HG02885 (cell line): ENCODE measurements around the gene CASP2.
"Not testable (repeated sequence)": the region's sequence is repeated elsewhere in the genome, so short reads cannot be mapped to it uniquely, and the experiment has no call there.

ENCODE experiments used
- ATAC-seq: cut with Tn5 transposase; IDR thresholded peaks from one replicate; pipeline ENCODE4 v1.9.1; 2021; ENCODE audit warnings: mild to moderate bottlenecking; ENCODE audit not compliant: unreplicated experiment, poor library complexity

Gene CASP2

DNA sequence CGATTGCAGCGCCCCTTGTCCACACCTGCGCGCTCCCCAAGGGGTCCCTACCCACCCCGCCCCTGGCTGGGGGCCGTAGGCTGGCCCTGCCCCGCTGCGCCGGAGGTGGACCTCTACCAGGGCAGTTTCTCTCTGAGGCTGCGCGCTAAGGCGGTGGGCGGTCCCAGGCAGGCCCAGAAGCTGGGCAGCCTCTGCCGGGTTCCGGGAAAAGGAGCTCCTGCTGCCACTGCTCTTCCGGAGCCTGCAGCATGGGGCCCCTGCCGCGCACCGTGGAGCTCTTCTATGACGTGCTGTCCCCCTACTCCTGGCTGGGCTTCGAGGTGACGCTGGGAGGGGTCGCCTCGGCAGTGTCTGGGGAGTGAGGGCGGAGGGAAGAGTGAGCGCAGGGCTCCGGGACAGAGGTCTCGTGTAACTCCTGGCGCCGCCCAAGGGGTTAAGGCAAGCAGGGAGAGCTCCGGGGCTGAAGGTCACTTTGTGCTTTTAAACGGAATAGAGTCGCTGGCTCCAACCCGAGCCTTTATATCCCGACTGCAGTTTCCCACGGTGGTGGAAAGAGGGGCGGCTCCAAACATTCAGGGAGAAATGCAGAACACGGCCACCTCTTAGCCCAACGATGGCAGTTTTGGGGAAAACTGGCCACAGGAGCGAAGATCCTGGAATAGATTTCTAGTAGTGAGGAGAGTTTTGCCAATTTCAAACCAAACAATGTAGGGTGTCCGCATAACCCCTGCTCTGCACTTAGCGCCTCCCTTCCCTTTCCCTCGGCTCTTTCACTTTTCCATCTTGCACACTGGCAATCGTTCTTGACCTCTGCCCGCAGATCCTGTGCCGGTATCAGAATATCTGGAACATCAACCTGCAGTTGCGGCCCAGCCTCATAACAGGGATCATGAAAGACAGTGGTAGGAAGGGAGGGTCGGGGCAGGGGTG lies 24.6 kb upstream of the CASP2 start, which contains the start of gene GSTK1:
Gene GSTK1 (plus strand): TSS at position 176 of the 930 bp plus-strand sequence. CDS start 73 bp downstream, at position 249.
- peak; percentile 96 for ATAC-seq

DNA sequence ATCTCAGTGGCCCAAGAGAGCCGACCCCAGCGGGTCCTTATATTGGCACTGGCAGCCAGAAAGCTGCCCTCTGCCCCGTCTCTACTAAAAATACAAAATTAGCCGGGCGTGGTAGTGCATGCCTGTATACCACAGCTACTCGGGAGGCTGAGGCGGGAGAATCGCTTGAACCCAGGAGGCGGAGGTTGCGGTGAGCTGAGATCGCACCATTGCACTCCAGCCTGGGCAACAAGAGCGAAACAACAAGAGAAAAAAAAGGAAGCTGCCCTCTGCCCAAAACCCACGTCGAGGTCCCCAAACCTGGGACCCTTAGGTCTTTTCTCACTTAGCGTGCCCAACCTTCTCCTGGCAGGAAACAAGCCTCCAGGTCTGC lies 24.0 kb upstream of the CASP2 start:
- ATAC-seq, result not testable (repeated sequence)

- ATAC-seq, result no peak
Measured at GRCh38 chr7:143265017-143265693, 23.0 kb upstream of the CASP2 start.

DNA sequence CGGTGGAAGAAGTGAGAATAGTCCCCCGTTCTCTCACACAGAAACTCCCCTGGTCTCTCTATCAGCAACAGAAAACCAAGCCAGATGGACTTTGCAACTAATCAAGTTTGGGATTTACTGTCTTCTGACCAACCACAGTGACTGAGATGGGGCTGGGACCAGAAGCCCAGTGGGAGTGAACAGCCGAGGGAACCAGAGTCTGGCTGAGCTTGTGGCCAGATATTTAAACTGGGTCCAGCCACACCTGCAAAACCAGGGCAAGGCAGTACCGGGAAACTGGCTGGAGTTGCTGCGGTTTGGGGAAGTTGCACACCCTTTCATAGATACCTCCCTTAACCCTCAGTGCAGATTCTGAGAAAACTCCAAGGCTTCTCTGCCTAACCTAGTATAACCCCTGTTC lies 18.9 kb upstream of the CASP2 start:
- ATAC-seq, result no peak

- ATAC-seq, result no peak
Measured at GRCh38 chr7:143271240-143271639, 16.9 kb upstream of the CASP2 start.

- no peak for ATAC-seq
Measured at GRCh38 chr7:143272871-143273270, 15.3 kb upstream of the CASP2 start.

GRCh38 chr7:143279186-143280098 lies 8.7 kb upstream of the CASP2 start:
- ATAC-seq, result no peak

- ATAC-seq, result no peak
Measured at GRCh38 chr7:143280160-143280559, 8.0 kb upstream of the CASP2 start.

- no peak for ATAC-seq
Measured at GRCh38 chr7:143280566-143280965, 7.6 kb upstream of the CASP2 start.

GRCh38 chr7:143281529-143281928 lies 6.6 kb upstream of the CASP2 start:
- no peak for ATAC-seq

GRCh38 chr7:143282124-143282523 lies 6.0 kb upstream of the CASP2 start:
- no peak for ATAC-seq

- ATAC-seq, result no peak
Measured at GRCh38 chr7:143283381-143283780, 4.8 kb upstream of the CASP2 start.

- ATAC-seq, result no peak
Measured at GRCh38 chr7:143284591-143285469, 3.3 kb upstream of the CASP2 start, which contains the start of gene TMEM139. Gene TMEM139 (plus strand): TSS chr7:143284958. CDS start chr7:143285958, 1,000 bp downstream.

- ATAC-seq, result no peak
Measured at GRCh38 chr7:143285470-143285778, 2.7 kb upstream of the CASP2 start.

DNA sequence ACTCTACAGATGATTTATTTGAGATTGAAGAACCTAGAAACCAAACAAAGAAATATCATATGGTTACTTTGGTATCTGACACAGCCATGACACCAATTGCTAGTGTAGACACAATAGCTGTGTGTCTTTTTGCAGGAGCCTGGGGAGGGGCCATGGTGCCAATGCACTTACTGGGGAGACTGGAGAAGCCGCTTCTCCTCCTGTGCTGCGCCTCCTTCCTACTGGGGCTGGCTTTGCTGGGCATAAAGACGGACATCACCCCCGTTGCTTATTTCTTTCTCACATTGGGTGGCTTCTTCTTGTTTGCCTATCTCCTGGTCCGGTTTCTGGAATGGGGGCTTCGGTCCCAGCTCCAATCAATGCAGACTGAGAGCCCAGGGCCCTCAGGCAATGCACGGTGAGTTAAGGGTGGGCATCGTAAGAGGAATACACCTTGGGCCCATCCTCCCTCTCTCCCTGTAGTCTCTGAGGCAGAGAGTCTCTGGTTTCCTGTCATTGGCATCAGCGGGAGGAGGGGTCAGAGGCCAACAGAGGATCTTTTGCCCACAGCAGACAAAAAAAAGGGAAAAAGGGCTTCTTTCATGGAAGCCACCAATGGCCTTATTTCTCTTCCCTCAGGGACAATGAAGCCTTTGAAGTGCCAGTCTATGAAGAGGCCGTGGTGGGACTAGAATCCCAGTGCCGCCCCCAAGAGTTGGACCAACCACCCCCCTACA lies 2.2 kb upstream of the CASP2 start:
- ATAC-seq, result no peak

DNA sequence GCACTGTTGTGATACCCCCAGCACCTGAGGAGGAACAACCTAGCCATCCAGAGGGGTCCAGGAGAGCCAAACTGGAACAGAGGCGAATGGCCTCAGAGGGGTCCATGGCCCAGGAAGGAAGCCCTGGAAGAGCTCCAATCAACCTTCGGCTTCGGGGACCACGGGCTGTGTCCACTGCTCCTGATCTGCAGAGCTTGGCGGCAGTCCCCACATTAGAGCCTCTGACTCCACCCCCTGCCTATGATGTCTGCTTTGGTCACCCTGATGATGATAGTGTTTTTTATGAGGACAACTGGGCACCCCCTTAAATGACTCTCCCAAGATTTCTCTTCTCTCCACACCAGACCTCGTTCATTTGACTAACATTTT lies 1.6 kb upstream of the CASP2 start:
- ATAC-seq, result no peak

DNA sequence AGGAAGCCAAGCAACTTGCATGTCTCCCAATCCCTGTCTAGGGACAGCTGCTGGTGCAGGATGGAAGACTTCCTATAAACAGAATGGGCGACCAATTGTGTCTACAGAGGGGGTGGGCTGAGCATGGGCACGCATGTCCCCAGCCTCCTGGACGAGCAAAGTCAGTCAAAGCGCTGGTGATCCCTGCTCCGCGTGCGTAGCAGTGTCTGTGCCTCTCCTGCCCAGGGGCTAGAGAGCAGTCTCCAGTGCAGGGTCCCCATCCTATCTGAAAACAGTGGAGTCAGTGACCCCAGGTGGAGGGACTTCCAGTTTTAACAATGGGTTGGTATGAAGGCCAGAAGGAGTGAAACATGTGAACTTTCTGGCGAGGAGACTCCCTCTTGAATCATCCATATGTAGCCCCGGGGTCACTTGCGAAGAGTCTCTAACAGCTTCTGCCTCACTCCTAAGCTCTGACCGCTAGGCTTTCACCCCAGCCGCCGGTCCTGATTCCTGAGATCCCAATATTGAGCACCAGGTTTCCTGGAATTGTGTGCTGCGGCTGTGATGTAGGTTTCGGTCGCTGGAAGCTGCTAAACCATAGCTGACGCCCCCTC lies 714 bp upstream of the CASP2 start:
- no peak for ATAC-seq

- no peak for ATAC-seq
Measured at GRCh38 chr7:143288836-143289235, 685 bp downstream of the CASP2 start.

- ATAC-seq, result no peak
Measured at GRCh38 chr7:143289421-143289820, 1.3 kb downstream of the CASP2 start.
